GM12892 (cell line): ENCODE data around the gene BRSK2.

Source experiments
- DNase-seq: peaks from one replicate; pipeline ENCODE4 v3.0.0; 2011; ENCODE audit not compliant: insufficient read length
- FAIRE-seq: peaks from 2 replicates; lab custom pipeline; 2011; peaks lifted over from hg19 to GRCh38; lab: Jason Lieb, UNC
- POLR2A ChIP-seq: IDR thresholded peaks from 2 replicates; pipeline ENCODE4 v1.6.1; 2011; ENCODE audit warnings: low read depth, low read length, control low read depth
- POLR2AphosphoS5 ChIP-seq: IDR thresholded peaks from 2 replicates; pipeline ENCODE4 v1.6.1; 2011; ENCODE audit warnings: low read depth, low read length, control low read depth
- TAF1 ChIP-seq: IDR thresholded peaks from 2 replicates; pipeline ENCODE4 v1.6.1; 2011; ENCODE audit warnings: low read depth, mild to moderate bottlenecking, control low read depth, low read length, borderline replicate concordance

BRSK2 gene

DNA sequence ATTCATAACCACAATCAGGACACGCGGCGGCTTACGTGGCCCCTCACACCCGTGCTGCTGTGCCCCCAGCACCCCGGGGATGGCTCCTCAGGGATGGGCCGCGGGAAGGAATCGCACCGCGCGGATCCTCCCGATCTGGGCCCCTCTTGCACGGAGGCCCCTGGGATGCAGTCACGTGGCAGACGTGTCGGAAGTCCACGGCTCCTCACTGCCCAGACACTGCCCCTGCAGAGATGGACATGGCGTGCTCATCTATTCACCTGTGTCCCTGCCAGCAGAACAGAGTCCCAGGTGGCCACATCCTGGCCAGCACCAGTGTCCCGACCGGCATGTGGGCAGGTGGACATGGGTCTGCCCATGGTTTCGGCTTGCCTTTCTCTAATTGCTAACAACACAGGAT, 84.1 kb downstream of the BRSK2 start:
- FAIRE-seq (no peak), DNase-seq (no peak)
- no peak for TF ChIP-seq TAF1
- no peak for TF ChIP-seq POLR2A
- TF ChIP-seq POLR2AphosphoS5, result no peak

DNA sequence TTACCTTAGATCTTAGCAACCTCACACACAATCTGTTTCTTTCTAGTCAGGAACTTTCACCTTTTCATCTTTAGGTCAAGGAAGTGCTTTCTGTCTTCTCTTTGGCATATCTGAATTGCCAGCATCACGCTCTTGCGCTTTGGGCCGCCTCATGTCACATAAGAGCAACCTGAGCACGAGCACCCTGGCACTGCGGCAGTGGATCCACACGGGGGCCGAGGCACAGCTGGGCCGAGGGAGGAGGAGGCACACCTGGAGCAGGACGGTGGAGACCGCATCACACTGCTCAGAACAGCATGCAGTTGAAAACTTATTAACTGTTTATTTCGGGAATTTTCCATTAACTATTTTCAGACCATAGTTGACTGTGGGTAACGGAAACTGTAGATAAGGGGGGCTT, 86.1 kb downstream of the BRSK2 start:
- TF ChIP-seq TAF1, result no peak
- TF ChIP-seq POLR2AphosphoS5, result no peak
- no peak for TF ChIP-seq POLR2A
- FAIRE-seq (no peak), DNase-seq (no peak)

- TF ChIP-seq POLR2AphosphoS5 (no peak), POLR2A (no peak), TAF1 (no peak)
- no peak for FAIRE-seq
- no peak for DNase-seq
Observed at GRCh38 chr11:1476940-1477736, 87.4 kb downstream of the BRSK2 start.

- no peak for TF ChIP-seq POLR2A
- TF ChIP-seq POLR2AphosphoS5, result no peak
- TF ChIP-seq TAF1, result no peak
- FAIRE-seq, result no peak
- no peak for DNase-seq
Observed at GRCh38 chr11:1478011-1478410, 88.3 kb downstream of the BRSK2 start.

DNA sequence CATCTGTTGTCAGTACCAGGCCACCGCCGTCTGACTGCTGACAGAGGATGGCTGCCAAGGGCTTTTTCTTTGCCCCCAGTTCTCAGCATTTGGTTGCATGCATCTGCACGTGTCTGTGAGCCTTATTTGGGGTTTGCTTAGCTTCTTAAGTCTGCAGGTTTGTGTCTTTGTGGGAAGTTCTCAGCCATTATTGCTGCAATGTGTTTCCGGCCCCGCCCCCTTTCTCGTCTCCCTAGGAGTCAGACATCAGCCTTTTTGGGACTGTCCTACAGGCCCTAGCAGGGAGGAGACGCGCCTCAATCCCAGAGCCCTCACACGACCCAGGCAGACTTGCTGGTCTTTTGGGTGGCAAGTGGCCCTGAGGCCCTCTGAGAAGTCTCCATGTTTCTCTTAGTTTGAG, 88.8 kb downstream of the BRSK2 start:
- no peak for DNase-seq
- FAIRE-seq, result no peak
- TF ChIP-seq TAF1 (no peak), POLR2AphosphoS5 (no peak), POLR2A (no peak)

- TF ChIP-seq TAF1 (no peak), POLR2AphosphoS5 (no peak), POLR2A (no peak)
- no peak for FAIRE-seq
- DNase-seq, result no peak
Observed at GRCh38 chr11:1479006-1479677, 89.4 kb downstream of the BRSK2 start.

DNA sequence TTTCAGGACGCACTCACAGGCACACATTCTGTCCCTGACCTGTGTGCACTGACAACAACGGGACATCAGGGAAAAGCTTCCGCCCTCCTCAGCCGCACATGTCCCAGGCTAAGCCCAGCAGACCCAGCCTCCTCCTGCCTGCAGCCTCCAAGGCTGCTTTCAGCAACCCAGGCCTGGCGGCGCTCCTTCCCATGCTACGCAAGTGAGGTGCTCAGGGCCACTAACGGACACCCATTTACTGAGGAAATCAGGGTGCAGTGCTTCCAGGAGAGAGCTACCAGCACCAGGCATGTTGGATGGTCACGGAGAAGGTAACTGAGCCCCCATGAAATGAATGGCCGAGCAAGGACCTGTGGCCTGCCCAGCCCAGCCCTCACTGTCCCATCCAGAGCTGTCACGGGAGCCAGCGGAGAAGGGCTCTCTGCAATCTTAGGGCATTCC, 90.0 kb downstream of the BRSK2 start:
- no peak for FAIRE-seq
- no peak for DNase-seq
- TF ChIP-seq POLR2AphosphoS5 (no peak), POLR2A (no peak), TAF1 (no peak)

DNA sequence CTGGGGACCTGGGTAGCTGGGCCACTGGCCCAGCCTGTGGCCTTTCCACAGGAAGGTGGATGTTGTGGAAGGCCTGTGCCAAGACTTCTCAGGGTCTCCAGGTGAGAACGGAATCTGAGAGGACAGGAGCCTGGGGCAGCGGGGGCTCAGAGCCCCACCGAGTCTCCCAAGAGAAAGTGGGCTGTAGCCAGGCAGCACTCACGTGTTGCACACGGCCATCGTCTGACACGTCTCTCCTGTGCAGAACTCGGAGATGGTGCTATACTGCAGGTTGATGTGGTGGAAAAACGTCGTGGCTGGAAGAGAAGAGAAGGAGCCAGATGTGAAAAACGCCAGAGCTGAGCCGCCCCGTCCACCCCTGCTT, 90.4 kb downstream of the BRSK2 start:
- no peak for FAIRE-seq
- no peak for TF ChIP-seq POLR2AphosphoS5
- TF ChIP-seq POLR2A, result no peak
- TF ChIP-seq TAF1, result no peak
- DNase-seq, result no peak

DNA sequence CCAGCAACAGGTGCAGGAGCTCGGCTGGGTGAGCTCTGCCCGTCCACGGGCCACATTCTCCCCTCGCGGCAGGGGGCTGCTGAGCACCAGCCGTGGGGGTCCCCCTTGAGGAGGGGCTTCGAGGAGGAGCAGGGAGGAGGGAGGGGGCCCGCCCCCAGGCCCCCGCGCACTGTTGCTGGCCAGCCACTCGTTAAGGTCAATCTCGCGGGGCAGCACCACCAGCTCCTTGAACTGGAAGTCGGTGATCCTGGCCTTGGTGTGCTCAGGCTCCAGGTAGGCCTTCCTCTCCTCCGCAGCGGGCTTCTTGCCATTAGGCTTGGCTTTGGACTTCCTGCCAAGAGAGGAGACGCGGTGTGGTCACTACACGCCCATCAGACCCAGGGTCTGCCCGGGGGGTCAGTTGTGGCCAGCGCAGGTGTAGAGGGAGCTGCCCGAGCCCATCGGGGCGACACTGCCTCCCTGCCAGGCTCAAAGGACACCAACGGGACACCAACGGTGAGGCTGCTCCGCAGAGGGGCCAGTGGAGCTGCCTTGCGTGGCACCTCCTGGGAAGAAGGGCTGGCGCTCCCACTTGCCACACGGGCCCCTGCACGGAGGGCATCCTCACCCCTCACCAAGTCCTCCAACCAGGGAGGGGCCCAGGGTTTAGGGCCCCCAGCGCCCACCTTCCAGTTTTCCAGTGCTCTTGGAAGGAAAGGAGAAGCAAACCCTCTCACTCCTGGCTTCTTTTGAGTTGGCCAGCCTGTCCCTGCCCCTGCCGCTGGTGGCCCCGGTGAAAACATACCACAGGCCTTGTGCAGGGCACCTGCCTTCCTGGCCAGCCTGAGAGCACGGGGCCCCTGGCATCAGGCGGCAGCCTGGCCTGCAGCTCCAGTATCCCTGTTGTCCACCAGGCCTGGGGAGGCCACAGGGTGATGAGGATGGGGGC, 91.1 kb downstream of the BRSK2 start:
- no peak for DNase-seq
- no peak for FAIRE-seq
- TF ChIP-seq POLR2AphosphoS5, result no peak
- TF ChIP-seq POLR2A, result no peak
- no peak for TF ChIP-seq TAF1

DNA sequence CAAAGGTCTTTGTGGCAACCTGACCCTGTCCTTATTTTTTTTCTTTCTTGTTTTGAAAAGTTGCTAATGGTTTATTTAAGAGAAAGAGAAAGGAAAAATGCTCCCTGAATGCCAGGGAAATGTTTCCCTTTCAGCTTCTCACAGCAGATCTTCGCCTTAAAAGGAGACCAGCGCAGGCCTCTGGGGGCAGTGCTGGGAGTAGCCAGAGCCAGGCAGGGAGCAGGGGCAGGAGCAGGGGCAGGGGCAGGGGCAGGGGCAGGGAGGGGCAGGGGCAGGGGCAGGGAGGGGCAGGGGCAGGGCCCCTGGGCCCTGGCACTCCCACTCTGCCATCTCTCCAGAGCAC, 91.7 kb downstream of the BRSK2 start:
- TF ChIP-seq POLR2A (no peak), POLR2AphosphoS5 (no peak), TAF1 (no peak)
- DNase-seq (no peak), FAIRE-seq (no peak)

- TF ChIP-seq POLR2A (no peak), TAF1 (no peak), POLR2AphosphoS5 (no peak)
- FAIRE-seq (no peak), DNase-seq (no peak)
Observed at GRCh38 chr11:1481861-1482441, 92.2 kb downstream of the BRSK2 start.

GRCh38 chr11:1482581-1483444, 93.1 kb downstream of the BRSK2 start:
- no peak for DNase-seq
- FAIRE-seq, result no peak
- no peak for TF ChIP-seq TAF1
- TF ChIP-seq POLR2AphosphoS5, result no peak
- no peak for TF ChIP-seq POLR2A
